ENCODE measurements around the gene DPCD. TPM values are rescaled to one million over a fixed set of nuclear protein-coding genes. Genes with fewer than 3 reads are reported as not detected.

DPCD gene
- polyA plus RNA-seq, 2 donors = 17.3 to 28.3 TPM

DNA sequence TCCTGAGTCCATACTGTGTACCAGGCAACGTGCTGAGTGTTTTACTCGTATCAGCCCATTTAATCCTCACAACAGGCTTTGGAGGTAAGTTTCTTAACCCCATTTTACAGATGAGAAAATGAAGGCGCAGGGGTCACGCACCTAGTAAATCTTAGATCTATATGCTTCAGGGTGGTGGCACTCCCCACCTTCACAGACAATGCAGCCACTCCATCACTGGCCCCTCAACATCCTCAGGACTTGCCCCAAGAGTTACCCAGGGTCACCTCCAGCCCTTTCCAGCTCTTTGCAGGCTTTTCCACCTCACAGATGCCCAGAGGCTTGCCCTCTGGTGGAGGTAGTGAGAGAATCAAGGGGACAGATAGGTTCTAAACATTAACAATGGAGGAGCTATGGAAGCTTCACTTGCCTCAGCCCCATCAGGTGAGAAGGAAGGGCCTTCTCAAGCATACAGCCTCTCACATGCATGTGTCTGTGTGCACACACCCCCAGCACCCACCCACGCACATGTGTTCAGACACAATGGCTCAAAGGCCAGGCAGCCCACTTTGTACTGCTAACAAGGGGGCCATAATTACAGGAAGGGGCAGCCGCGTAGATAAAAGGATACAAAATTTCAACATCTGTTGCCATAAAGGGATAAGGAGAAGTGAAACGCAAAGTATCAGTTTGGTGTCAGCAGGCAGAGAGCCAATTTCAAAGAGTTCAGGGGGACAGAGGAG is 29.1 kb downstream of the DPCD start:
- Histone ChIP-seq H3K4me3 (ENCODE audit: low read depth in 1 of 2, low read length in 2 of 2) (no peak overlapping the region), H3K27ac (ENCODE audit: low read depth in 2 of 2, low read length in 1 of 2) (no peak overlapping the region), H3K27me3 (ENCODE audit: control insufficient read depth in 1 of 2, insufficient read depth in 2 of 2, low read length in 2 of 2) (no peaks in the 10 kb centered on the region), H3K9me3 (ENCODE audit: control insufficient read depth in 2 of 2, insufficient read depth in 1 of 2, low read depth in 1 of 2, low read length in 1 of 2) (peaks cover 0 to 2% of the 10 kb centered on the region in 2 donors), H3K36me3 (ENCODE audit: control insufficient read depth in 2 of 2, insufficient read depth in 2 of 2, low read length in 1 of 2) (peaks cover 10 to 31% of the 10 kb centered on the region in 2 donors), H3K4me1 (ENCODE audit: control insufficient read depth in 2 of 2, insufficient read depth in 2 of 2, low read length in 1 of 2) (peaks cover 0 to 2% of the 10 kb centered on the region in 2 donors)
- 87 to 90% methylated on average over 8 of the region's 8 CpGs for WGBS, 2 donors

DNA sequence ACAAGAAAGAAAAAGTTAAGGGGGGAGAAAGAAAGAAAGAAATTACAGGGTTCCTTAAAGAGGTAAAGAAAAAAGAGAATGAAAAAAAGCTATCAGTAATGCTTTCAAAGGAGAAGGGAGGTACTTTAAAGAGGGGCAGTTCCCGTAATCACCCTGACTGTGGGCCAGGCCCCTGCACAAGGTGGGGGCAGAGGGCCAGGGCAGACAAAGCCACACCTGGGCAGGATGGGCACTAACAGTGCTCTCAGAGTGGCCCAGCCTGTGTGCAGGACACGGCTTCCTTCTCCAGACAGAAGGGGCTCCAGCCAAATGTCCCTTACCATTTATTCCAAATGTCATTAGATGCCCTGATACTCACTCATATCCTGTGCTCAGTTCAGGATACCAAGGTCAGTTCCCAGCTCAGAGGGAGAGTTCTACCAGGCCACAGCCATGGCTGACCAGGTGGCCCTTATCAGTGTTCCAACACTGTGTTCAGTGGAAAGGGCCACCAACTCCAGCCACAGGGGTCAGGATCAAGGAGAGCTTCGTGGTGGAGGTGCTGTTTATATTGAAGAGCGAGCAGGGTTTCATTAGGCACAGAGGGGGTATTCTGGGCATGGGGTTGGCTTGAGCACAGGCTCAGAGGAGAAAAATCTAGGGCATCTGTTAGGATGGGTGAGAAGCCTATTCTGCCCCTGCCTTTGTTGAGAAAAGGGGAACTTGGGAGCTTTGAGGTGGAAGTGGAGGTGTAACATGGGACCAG is 29.9 kb downstream of the DPCD start:
- Histone ChIP-seq H3K9me3 (ENCODE audit: control insufficient read depth in 2 of 2, insufficient read depth in 1 of 2, low read depth in 1 of 2, low read length in 1 of 2) (peaks cover 0 to 2% of the 10 kb centered on the region in 2 donors), H3K27me3 (ENCODE audit: control insufficient read depth in 1 of 2, insufficient read depth in 2 of 2, low read length in 2 of 2) (no peaks in the 10 kb centered on the region), H3K36me3 (ENCODE audit: control insufficient read depth in 2 of 2, insufficient read depth in 2 of 2, low read length in 1 of 2) (peaks cover 10 to 28% of the 10 kb centered on the region in 2 donors), H3K4me1 (ENCODE audit: control insufficient read depth in 2 of 2, insufficient read depth in 2 of 2, low read length in 1 of 2) (peaks cover 0 to 2% of the 10 kb centered on the region in 2 donors), H3K27ac (ENCODE audit: low read depth in 2 of 2, low read length in 1 of 2) (no peak overlapping the region), H3K4me3 (ENCODE audit: low read depth in 1 of 2, low read length in 2 of 2) (no peak overlapping the region)
- 86 to 92% methylated on average over 4 of the region's 4 CpGs for WGBS, 2 donors

GRCh38 chr10:101618871-101619270 is 30.8 kb downstream of the DPCD start:
- Histone ChIP-seq H3K4me3 (ENCODE audit: low read depth in 1 of 2, low read length in 2 of 2) (no peak overlapping the region), H3K27ac (ENCODE audit: low read depth in 2 of 2, low read length in 1 of 2) (no peak overlapping the region), H3K4me1 (ENCODE audit: control insufficient read depth in 2 of 2, insufficient read depth in 2 of 2, low read length in 1 of 2) (peaks cover 0 to 2% of the 10 kb centered on the region in 2 donors), H3K36me3 (ENCODE audit: control insufficient read depth in 2 of 2, insufficient read depth in 2 of 2, low read length in 1 of 2) (peaks cover 10 to 23% of the 10 kb centered on the region in 2 donors), H3K9me3 (ENCODE audit: control insufficient read depth in 2 of 2, insufficient read depth in 1 of 2, low read depth in 1 of 2, low read length in 1 of 2) (peaks cover 0 to 2% of the 10 kb centered on the region in 2 donors), H3K27me3 (ENCODE audit: control insufficient read depth in 1 of 2, insufficient read depth in 2 of 2, low read length in 2 of 2) (no peaks in the 10 kb centered on the region)
- WGBS, 2 donors = 89 to 91% methylated on average over 2 of the region's 2 CpGs

- Histone ChIP-seq H3K36me3 (ENCODE audit: control insufficient read depth in 2 of 2, insufficient read depth in 2 of 2, low read length in 1 of 2) (peaks cover 10 to 25% of the 10 kb centered on the region in 2 donors), H3K27me3 (ENCODE audit: control insufficient read depth in 1 of 2, insufficient read depth in 2 of 2, low read length in 2 of 2) (no peaks in the 10 kb centered on the region), H3K4me1 (ENCODE audit: control insufficient read depth in 2 of 2, insufficient read depth in 2 of 2, low read length in 1 of 2) (peaks cover 3 to 5% of the 10 kb centered on the region in 2 donors), H3K4me3 (ENCODE audit: low read depth in 1 of 2, low read length in 2 of 2) (no peak overlapping the region), H3K9me3 (ENCODE audit: control insufficient read depth in 2 of 2, insufficient read depth in 1 of 2, low read depth in 1 of 2, low read length in 1 of 2) (peaks cover 0 to 2% of the 10 kb centered on the region in 2 donors), H3K27ac (ENCODE audit: low read depth in 2 of 2, low read length in 1 of 2) (no peak overlapping the region)
- WGBS, 2 donors = 96 to 97% methylated on average over 6 of the region's 6 CpGs
These were observed 31.9 kb downstream of the DPCD start for GRCh38 chr10:101619983-101620382.

- Histone ChIP-seq H3K27ac (ENCODE audit: low read depth in 2 of 2, low read length in 1 of 2) (no peak overlapping the region), H3K27me3 (ENCODE audit: control insufficient read depth in 1 of 2, insufficient read depth in 2 of 2, low read length in 2 of 2) (no peaks in the 10 kb centered on the region), H3K9me3 (ENCODE audit: control insufficient read depth in 2 of 2, insufficient read depth in 1 of 2, low read depth in 1 of 2, low read length in 1 of 2) (no peaks in the 10 kb centered on the region), H3K36me3 (ENCODE audit: control insufficient read depth in 2 of 2, insufficient read depth in 2 of 2, low read length in 1 of 2) (peaks cover 3 to 14% of the 10 kb centered on the region in 2 donors), H3K4me1 (ENCODE audit: control insufficient read depth in 2 of 2, insufficient read depth in 2 of 2, low read length in 1 of 2) (peaks cover 3 to 13% of the 10 kb centered on the region in 2 donors), H3K4me3 (ENCODE audit: low read depth in 1 of 2, low read length in 2 of 2) (no peak overlapping the region)
- WGBS, 2 donors = 72 to 74% methylated on average over 1 of the region's 1 CpG
These were observed 35.4 kb downstream of the DPCD start for GRCh38 chr10:101623528-101623927.

DNA sequence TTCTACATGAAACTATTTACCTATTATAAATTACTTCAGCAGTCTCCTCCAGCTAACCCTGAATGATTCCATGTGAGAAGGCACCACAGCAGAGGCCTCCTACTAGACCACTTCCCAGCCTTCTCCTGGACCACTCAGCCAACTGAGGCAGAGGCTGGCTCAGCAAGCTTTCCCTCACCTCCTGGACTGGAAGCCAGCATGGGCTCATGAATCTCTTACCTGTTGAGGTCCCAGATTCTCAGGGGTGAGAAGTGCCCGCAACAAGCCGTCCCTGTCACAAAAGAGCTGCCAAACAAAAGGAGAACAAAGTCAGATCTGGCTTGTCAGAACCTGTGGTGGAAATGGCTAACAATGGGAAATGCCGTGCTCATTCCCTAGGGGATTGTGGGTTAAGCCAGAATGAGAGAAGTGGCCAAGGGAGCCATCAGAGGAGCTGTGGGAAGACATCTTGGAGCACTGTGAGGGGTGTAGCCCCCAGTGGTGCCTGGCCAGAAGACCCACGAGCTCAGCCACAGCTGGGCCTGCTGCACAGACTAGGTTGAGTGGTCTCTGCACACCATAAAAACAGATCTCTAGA is 36.5 kb downstream of the DPCD start:
- H3K27ac ChIP-seq (ENCODE audit: low read depth in 2 of 2, low read length in 1 of 2) = no peak overlapping the region

DNA sequence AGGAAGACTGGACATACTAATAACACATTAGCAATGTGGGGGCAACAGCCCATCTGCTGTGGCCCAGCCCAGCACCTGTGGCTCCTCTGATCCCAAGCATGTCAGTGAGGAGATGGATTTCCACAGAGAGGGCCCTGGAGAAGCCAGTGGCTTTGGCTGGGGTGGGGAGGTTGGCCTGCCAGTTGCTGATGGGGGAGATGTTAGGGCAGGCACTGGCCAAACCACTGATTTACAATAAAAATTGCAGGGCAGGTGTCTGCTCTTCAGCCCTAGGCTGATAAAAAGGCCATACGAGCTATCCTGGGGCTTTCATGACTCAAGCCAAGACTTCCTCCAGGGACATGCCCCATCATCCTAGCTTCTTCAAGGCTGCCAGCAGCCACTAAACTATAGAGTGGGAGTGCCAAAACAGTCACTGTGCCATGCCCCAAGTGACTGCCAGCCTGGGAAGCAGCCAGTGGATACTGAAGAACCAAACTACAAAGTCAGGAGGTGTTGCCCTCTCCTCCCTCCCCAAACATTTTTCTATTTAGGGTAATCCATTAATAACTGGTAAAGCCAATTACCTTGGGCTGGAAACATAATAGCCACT is 37.8 kb downstream of the DPCD start:
- Histone ChIP-seq H3K4me3 (ENCODE audit: low read depth in 1 of 2, low read length in 2 of 2) (no peak overlapping the region), H3K36me3 (ENCODE audit: control insufficient read depth in 2 of 2, insufficient read depth in 2 of 2, low read length in 1 of 2) (peaks cover 3 to 11% of the 10 kb centered on the region in 2 donors), H3K27me3 (ENCODE audit: control insufficient read depth in 1 of 2, insufficient read depth in 2 of 2, low read length in 2 of 2) (no peaks in the 10 kb centered on the region), H3K9me3 (ENCODE audit: control insufficient read depth in 2 of 2, insufficient read depth in 1 of 2, low read depth in 1 of 2, low read length in 1 of 2) (no peaks in the 10 kb centered on the region), H3K27ac (ENCODE audit: low read depth in 2 of 2, low read length in 1 of 2) (no peak overlapping the region), H3K4me1 (ENCODE audit: control insufficient read depth in 2 of 2, insufficient read depth in 2 of 2, low read length in 1 of 2) (peaks cover 3 to 11% of the 10 kb centered on the region in 2 donors)
- 48 to 59% methylated on average over 1 of the region's 1 CpG for WGBS, 2 donors

More for the DNA sequence above, 36.5 kb downstream of the DPCD start:
- Histone ChIP-seq H3K4me1 (ENCODE audit: control insufficient read depth in 2 of 2, insufficient read depth in 2 of 2, low read length in 1 of 2) (peaks cover 3 to 12% of the 10 kb centered on the region in 2 donors), H3K4me3 (ENCODE audit: low read depth in 1 of 2, low read length in 2 of 2) (no peak overlapping the region), H3K9me3 (ENCODE audit: control insufficient read depth in 2 of 2, insufficient read depth in 1 of 2, low read depth in 1 of 2, low read length in 1 of 2) (no peaks in the 10 kb centered on the region), H3K27me3 (ENCODE audit: control insufficient read depth in 1 of 2, insufficient read depth in 2 of 2, low read length in 2 of 2) (no peaks in the 10 kb centered on the region), H3K36me3 (ENCODE audit: control insufficient read depth in 2 of 2, insufficient read depth in 2 of 2, low read length in 1 of 2) (peaks cover 3 to 7% of the 10 kb centered on the region in 2 donors)
- 49 to 64% methylated on average over 4 of the region's 4 CpGs for WGBS, 2 donors

GRCh38 chr10:101629837-101630632 is 41.9 kb downstream of the DPCD start:
- Histone ChIP-seq H3K36me3 (ENCODE audit: control insufficient read depth in 2 of 2, insufficient read depth in 2 of 2, low read length in 1 of 2) (peaks cover 0 to 7% of the 10 kb centered on the region in 2 donors), H3K9me3 (ENCODE audit: control insufficient read depth in 2 of 2, insufficient read depth in 1 of 2, low read depth in 1 of 2, low read length in 1 of 2) (no peaks in the 10 kb centered on the region), H3K27ac (ENCODE audit: low read depth in 2 of 2, low read length in 1 of 2) (no peak overlapping the region), H3K27me3 (ENCODE audit: control insufficient read depth in 1 of 2, insufficient read depth in 2 of 2, low read length in 2 of 2) (no peaks in the 10 kb centered on the region), H3K4me1 (ENCODE audit: control insufficient read depth in 2 of 2, insufficient read depth in 2 of 2, low read length in 1 of 2) (peaks cover 0 to 7% of the 10 kb centered on the region in 2 donors), H3K4me3 (ENCODE audit: low read depth in 1 of 2, low read length in 2 of 2) (no peak overlapping the region)
- WGBS, 2 donors = 84 to 86% methylated on average over 13 of the region's 13 CpGs

DNA sequence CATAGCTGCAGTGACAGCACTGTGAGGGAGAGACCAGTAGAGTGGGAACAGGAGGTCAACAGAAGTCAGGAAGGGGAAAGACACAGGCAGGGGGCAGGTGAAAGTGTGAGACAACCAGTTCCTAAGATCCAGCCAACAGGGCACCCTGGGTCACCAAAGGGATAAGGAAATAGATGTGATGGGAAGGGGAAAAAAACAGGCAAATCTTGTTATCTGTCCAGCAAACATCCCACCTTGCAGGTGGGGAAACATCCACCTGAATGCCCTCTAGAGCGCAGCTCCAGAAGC is 42.5 kb downstream of the DPCD start:
- Histone ChIP-seq H3K27me3 (ENCODE audit: control insufficient read depth in 1 of 2, insufficient read depth in 2 of 2, low read length in 2 of 2) (no peaks in the 10 kb centered on the region), H3K4me1 (ENCODE audit: control insufficient read depth in 2 of 2, insufficient read depth in 2 of 2, low read length in 1 of 2) (peaks cover 0 to 3% of the 10 kb centered on the region in 2 donors), H3K9me3 (ENCODE audit: control insufficient read depth in 2 of 2, insufficient read depth in 1 of 2, low read depth in 1 of 2, low read length in 1 of 2) (no peaks in the 10 kb centered on the region), H3K27ac (ENCODE audit: low read depth in 2 of 2, low read length in 1 of 2) (no peak overlapping the region), H3K36me3 (ENCODE audit: control insufficient read depth in 2 of 2, insufficient read depth in 2 of 2, low read length in 1 of 2) (peaks cover 0 to 6% of the 10 kb centered on the region in 2 donors), H3K4me3 (ENCODE audit: low read depth in 1 of 2, low read length in 2 of 2) (no peak overlapping the region)
- 100% methylated on average over 1 of the region's 1 CpG for WGBS, 2 donors

Data from esophagus (tissue), 2 donors.